Natural killer cell treated with Interleukin-12 subunit alpha and Interleukin-12 subunit beta and Interleukin-15 and Interleukin-18, amount 100 ng/mL, for 72 hours (primary cell): ENCODE data around the gene LRCOL1. TPM values are rescaled to one million over a fixed set of nuclear protein-coding genes. Genes with fewer than 3 reads are reported as not detected.

Source experiments
- ATAC-seq, 2 donors: fragments of 150-1000 bp; cut with Tn5 transposase in 1 of 2; sonication (Bioruptor Pico), chemical (Tn5 transposase) in 1 of 2; 2 replicates each; pipeline ENCODE4 v1.10.0; 2021
- DNase-seq: peaks from one replicate; pipeline ENCODE4 v3.0.0; 2022; ENCODE audit warnings: low spot score
- H3K27ac Mint-ChIP-seq, 2 donors: 1 replicate in 1 of 2; 2 replicates in 1 of 2; pipeline ENCODE4 v1.8.0; 2022; ENCODE audit warnings: mixed read lengths in 2 of 2, mild to moderate bottlenecking in 1 of 2, moderate library complexity in 1 of 2
- H3K27me3 Mint-ChIP-seq, 2 donors: 1 replicate in 1 of 2; 2 replicates in 1 of 2; pipeline ENCODE4 v1.8.0; 2022; ENCODE audit warnings: mixed read lengths in 2 of 2
- H3K36me3 Mint-ChIP-seq: one replicate; pipeline ENCODE4 v1.8.0; 2022; ENCODE audit warnings: mixed read lengths
- H3K4me1 Mint-ChIP-seq, 2 donors: 1 replicate in 1 of 2; 2 replicates in 1 of 2; pipeline ENCODE4 v1.8.0; 2022; ENCODE audit warnings: low read depth in 2 of 2, mixed read lengths in 2 of 2, mild to moderate bottlenecking in 1 of 2
- H3K4me3 Mint-ChIP-seq: one replicate; pipeline ENCODE4 v1.8.0; 2022; ENCODE audit warnings: mixed read lengths
- H3K9me3 Mint-ChIP-seq: 2 replicates; pipeline ENCODE4 v1.8.0; 2022; ENCODE audit warnings: mixed read lengths
- total RNA-seq, 2 donors: library from RNA; stranded (reverse); gene quantifications; one replicate each; pipeline ENCODE4 v1.2.3, GENCODE V29; 2022

LRCOL1 gene
- total RNA-seq = not detected

- no peak within 1 kb of the TSS for H3K27ac Mint-ChIP-seq
- H3K4me3 Mint-ChIP-seq = no peak within 1 kb of the TSS
Observed at GRCh38 chr12:132610051-132610759, at the start of gene LRCOL1. TSS of gene LRCOL1 (minus strand) at chr12:132610582. CDS start at chr12:132606251, 4,331 bp downstream.

GRCh38 chr12:132660052-132660451 lies 49.7 kb upstream of the LRCOL1 start:
- Mint-ChIP-seq H3K27ac (no peak overlapping the region), H3K9me3 (no peaks in the 10 kb centered on the region), H3K4me1 (peaks cover 7 to 16% of the 10 kb centered on the region in 2 donors), H3K36me3 (peaks cover 18% of the 10 kb centered on the region), H3K27me3 (no peaks in the 10 kb centered on the region), H3K4me3 (no peak overlapping the region)
- ATAC-seq (no peak), DNase-seq (no peak)

More at GRCh38 chr12:132610051-132610759, at the start of gene LRCOL1:
- ATAC-seq (peak in 1 of 2 donors; percentile 40), DNase-seq (no peak)
- Mint-ChIP-seq H3K36me3 (no peaks in the 10 kb centered on the region), H3K27me3 (peaks cover 25 to 27% of the 10 kb centered on the region in 2 donors), H3K4me1 (peaks cover 4 to 10% of the 10 kb centered on the region in 2 donors), H3K9me3 (no peaks in the 10 kb centered on the region)

- Mint-ChIP-seq H3K27ac (no peak overlapping the region), H3K4me1 (peaks cover 7 to 8% of the 10 kb centered on the region in 2 donors), H3K36me3 (peaks cover 18% of the 10 kb centered on the region), H3K9me3 (no peaks in the 10 kb centered on the region), H3K27me3 (no peaks in the 10 kb centered on the region), H3K4me3 (no peak overlapping the region)
- ATAC-seq (no peak), DNase-seq (no peak)
Observed at GRCh38 chr12:132659146-132659545, 48.8 kb upstream of the LRCOL1 start.

DNA sequence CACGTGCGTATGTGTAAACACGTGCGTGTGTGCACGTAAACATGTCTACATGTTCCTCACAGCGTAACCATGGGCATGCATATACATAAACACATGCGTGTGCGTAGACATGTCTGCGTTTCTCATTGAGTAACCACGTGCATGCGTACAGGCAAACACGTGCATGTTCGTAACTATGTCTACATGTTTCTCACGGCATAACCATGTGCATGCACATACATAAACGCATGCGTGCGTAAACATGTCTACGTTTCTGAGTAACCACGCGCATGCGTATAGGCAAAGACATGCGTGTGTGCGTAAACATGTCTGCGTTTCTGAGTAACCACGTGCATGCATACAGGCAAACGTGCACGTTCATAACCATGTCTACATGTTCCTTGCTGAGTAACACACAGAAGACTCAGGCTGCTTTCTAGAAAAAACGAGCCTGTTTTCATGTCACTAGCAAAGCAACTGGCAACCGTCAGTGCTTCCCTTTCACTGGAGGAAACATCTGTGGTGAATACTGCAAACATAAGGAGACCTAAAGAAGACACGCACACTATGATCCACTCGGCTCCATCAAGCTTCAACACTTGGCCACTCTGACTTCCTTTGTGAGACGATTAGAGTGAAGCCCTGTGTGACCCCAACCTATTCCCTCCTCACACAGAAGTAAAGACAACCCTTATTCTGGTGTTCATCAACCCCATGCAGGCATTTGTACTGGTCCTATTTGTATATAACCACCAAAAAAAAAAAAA lies 47.9 kb upstream of the LRCOL1 start:
- Mint-ChIP-seq H3K27ac (peak overlapping the region in 1 of 2 donors; percentile 48), H3K9me3 (no peaks in the 10 kb centered on the region), H3K4me3 (no peak overlapping the region), H3K27me3 (no peaks in the 10 kb centered on the region), H3K36me3 (peaks cover 22% of the 10 kb centered on the region), H3K4me1 (peaks cover 7 to 8% of the 10 kb centered on the region in 2 donors)
- no peak for DNase-seq
- no peak for ATAC-seq

DNA sequence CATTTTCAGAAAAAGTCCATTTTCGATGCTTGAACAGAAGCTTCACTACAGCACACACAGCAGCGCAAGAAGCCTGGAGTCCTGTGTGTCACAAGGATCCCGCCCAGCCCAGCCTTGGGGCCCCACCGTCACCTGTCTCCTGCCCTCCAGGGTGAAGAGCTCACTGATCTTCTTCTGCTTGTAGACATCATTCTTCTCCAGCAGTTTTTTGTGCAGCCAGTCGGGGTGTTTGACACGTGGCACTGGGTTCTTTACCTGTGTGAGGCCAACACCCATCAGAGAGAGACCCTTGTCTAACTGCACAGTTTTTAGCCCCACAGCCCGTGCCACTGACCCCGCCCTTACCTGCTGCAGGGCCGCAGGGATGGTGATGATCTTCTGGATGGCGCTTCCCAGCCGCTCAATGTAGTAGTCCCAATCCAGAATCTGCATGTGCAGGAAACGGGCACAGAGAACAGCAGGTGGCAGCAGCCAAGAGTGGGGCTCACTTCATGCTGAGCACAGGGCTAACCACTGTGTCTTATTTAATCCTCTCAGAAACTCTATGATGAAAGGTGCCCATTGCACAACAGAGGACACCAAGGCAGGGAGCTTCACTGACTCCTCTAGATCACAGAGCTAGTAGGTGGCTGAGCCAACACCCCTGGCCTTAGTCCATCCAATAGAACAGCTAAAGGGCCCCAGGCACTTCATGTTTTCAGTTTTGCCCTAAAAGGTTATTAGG lies 46.8 kb upstream of the LRCOL1 start:
- no peak for DNase-seq
- no peak for ATAC-seq
- no peaks in the 10 kb centered on the region for H3K27me3 Mint-ChIP-seq
- peak overlapping the region in 1 of 2 donors; percentile 48 for H3K27ac Mint-ChIP-seq
- H3K4me1 Mint-ChIP-seq = peaks cover under 1% of the 10 kb centered on the region in 2 donors
- H3K4me3 Mint-ChIP-seq = no peak overlapping the region
- H3K9me3 Mint-ChIP-seq = no peaks in the 10 kb centered on the region
- H3K36me3 Mint-ChIP-seq = peaks cover 25% of the 10 kb centered on the region

DNA sequence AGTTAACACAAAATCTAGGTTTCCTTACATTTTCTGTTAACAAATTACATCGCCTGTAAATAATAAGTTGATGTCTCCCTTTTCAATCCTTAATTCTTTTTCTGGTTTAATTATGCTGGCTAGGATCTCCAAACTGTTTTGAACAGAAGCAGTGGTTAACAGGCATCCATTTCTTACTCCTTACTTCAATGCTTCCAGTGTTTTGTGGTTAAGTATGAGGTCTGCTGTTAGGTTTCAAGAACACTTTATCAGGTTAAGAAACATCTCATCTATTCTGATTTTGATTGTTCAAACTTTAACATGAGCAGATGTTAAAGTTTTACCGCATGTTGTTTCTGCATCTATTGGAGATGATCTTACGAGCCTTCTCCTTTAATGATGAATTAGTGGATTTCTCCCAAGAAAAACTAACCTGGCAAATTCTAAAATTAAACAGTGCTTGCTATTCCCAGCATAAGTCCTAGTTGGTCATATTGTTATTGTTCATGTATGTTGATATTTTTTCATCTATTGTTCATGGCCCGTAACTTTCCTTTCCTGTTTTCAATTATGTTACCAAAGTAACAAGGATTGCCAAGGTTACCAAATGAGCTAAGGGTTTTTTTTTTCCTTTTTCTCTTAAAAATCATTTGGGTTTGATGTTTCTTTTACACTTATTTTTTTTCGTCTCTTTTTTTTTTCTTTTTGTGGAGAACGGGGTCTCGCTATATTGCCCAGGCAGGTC lies 43.3 kb upstream of the LRCOL1 start:
- Mint-ChIP-seq H3K9me3 (no peaks in the 10 kb centered on the region), H3K36me3 (peaks cover 25% of the 10 kb centered on the region), H3K4me1 (no peaks in the 10 kb centered on the region), H3K4me3 (no peak overlapping the region), H3K27ac (no peak overlapping the region), H3K27me3 (no peaks in the 10 kb centered on the region)
- no peak for ATAC-seq
- no peak for DNase-seq

- Mint-ChIP-seq H3K27me3 (no peaks in the 10 kb centered on the region), H3K36me3 (peaks cover 19% of the 10 kb centered on the region), H3K9me3 (no peaks in the 10 kb centered on the region), H3K27ac (no peak overlapping the region), H3K4me3 (no peak overlapping the region), H3K4me1 (no peaks in the 10 kb centered on the region)
- no peak for ATAC-seq
- DNase-seq = no peak
Observed at GRCh38 chr12:132651444-132652100, 41.2 kb upstream of the LRCOL1 start.

GRCh38 chr12:132649226-132649945 lies 39.0 kb upstream of the LRCOL1 start:
- Mint-ChIP-seq H3K27me3 (no peaks in the 10 kb centered on the region), H3K4me1 (no peaks in the 10 kb centered on the region), H3K27ac (no peak overlapping the region), H3K36me3 (peaks cover 17% of the 10 kb centered on the region), H3K4me3 (no peak overlapping the region), H3K9me3 (no peaks in the 10 kb centered on the region)
- ATAC-seq (peak; percentile 29 to 59), DNase-seq (no peak)

- ATAC-seq = peak; percentile 31 to 36
- DNase-seq = no peak
- no peaks in the 10 kb centered on the region for H3K4me1 Mint-ChIP-seq
- no peaks in the 10 kb centered on the region for H3K9me3 Mint-ChIP-seq
- H3K36me3 Mint-ChIP-seq = peaks cover 16% of the 10 kb centered on the region
- no peak overlapping the region for H3K4me3 Mint-ChIP-seq
- H3K27ac Mint-ChIP-seq = no peak overlapping the region
- H3K27me3 Mint-ChIP-seq = no peaks in the 10 kb centered on the region
Observed at GRCh38 chr12:132648616-132649225, 38.3 kb upstream of the LRCOL1 start.

DNA sequence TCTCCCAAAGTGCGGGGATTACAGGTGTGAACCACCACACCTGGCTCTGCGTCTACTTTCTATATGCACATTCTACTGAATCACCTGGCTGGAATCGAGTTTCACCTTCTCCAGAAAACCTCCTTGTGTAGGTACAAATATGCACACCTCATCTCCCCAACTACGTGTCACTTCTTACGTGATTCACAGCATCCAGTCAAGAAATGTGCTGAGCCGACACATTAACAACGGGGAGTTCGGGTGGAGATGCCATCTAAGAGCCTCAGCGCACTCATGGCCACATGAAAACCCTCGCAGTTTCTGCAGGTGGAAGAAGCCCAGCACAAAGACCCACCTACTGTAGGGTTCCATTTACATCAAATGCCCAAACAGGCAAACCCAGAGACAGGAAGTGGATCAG lies 37.5 kb upstream of the LRCOL1 start:
- H3K27ac Mint-ChIP-seq = no peak overlapping the region
- no peaks in the 10 kb centered on the region for H3K4me1 Mint-ChIP-seq
- no peaks in the 10 kb centered on the region for H3K27me3 Mint-ChIP-seq
- H3K9me3 Mint-ChIP-seq = no peaks in the 10 kb centered on the region
- peaks cover 12% of the 10 kb centered on the region for H3K36me3 Mint-ChIP-seq
- ATAC-seq (no peak), DNase-seq (no peak)
- no peak overlapping the region for H3K4me3 Mint-ChIP-seq

DNA sequence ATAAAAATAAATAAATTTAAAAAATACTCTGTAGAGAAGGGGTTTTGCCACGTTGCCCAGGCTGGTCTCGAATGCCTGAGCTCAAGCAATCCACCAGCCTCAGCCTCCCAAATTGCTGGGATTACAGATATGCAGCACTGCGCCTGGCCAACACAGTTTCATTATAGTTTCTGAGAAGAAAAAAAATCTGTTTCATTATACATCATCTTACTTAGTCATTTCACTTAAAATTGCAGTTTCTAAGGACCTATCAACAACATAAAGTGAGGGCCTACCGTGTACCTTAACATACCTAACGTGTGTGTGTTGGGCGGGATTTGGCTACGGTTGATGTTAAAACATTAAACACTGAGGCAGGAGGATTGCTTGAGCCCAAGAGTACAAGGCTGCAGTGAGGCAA lies 36.5 kb upstream of the LRCOL1 start:
- Mint-ChIP-seq H3K9me3 (no peaks in the 10 kb centered on the region), H3K27ac (no peak overlapping the region), H3K36me3 (peaks cover 6% of the 10 kb centered on the region), H3K4me3 (no peak overlapping the region), H3K4me1 (no peaks in the 10 kb centered on the region), H3K27me3 (no peaks in the 10 kb centered on the region)
- DNase-seq (no peak), ATAC-seq (peak in 1 of 2 donors; percentile 52)
